GM23338 (cell line): ENCODE data around the gene PKNOX2.

Experiments
- CREB1 ChIP-seq: fragments of 250-450 bp; sonication (Bioruptor Pico); IDR thresholded peaks from 2 replicates; pipeline ENCODE4 v1.5.0; 2020; ENCODE audit warnings: low read depth, mild to moderate bottlenecking, moderate library complexity
- CTCF ChIP-seq, 2 experiments: fragments of 200-600 bp in 1 of 2; sonication (generic) in 1 of 2; conservative IDR thresholded peaks; 2 replicates each; pipeline versions ENCODE4 v1.5.1 to v1.6.1; 2016 to 2017; ENCODE audit warnings: antibody characterized with exemption in 2 of 2, low read depth in 2 of 2, mild to moderate bottlenecking in 2 of 2, moderate library complexity in 1 of 2
- ETS1 ChIP-seq: IDR thresholded peaks from 2 replicates; pipeline ENCODE4 v1.6.1; 2016; ENCODE audit warnings: antibody characterized with exemption
- EZH2 ChIP-seq: fragments of 200-600 bp; sonication (generic); IDR thresholded peaks from one replicate; pipeline ENCODE4 v1.8.0; 2017; ENCODE audit warnings: antibody characterized with exemption, mild to moderate bottlenecking, low read depth; ENCODE audit not compliant: unreplicated experiment
- EZH2phosphoT487 ChIP-seq: fragments of 200-600 bp; sonication (generic); IDR thresholded peaks from one replicate; pipeline ENCODE4 v1.8.1; 2018; ENCODE audit warnings: antibody characterized with exemption; ENCODE audit not compliant: unreplicated experiment
- JUNB ChIP-seq: IDR thresholded peaks from one replicate; pipeline ENCODE4 v1.6.1; 2016; ENCODE audit warnings: antibody characterized with exemption; ENCODE audit not compliant: unreplicated experiment
- POLR2AphosphoS5 ChIP-seq: IDR thresholded peaks from 2 replicates; pipeline ENCODE4 v1.6.1; 2016; ENCODE audit warnings: antibody characterized with exemption, low read depth

- TF ChIP-seq CTCF (conservative IDR thresholded peaks at IDR 0.05; ENCODE audit: low read depth in 2 of 2) (no peak), EZH2 (no peak), JUNB (no peak), POLR2AphosphoS5 (no peak), EZH2phosphoT487 (no peak), CREB1 (CRISPR knock-in tag) (no peak), ETS1 (no peak)
These were observed 209.8 kb downstream of the PKNOX2 start for GRCh38 chr11:125374398-125374797.
